ENCODE data around the gene GPR84.

GPR84 gene

DNA sequence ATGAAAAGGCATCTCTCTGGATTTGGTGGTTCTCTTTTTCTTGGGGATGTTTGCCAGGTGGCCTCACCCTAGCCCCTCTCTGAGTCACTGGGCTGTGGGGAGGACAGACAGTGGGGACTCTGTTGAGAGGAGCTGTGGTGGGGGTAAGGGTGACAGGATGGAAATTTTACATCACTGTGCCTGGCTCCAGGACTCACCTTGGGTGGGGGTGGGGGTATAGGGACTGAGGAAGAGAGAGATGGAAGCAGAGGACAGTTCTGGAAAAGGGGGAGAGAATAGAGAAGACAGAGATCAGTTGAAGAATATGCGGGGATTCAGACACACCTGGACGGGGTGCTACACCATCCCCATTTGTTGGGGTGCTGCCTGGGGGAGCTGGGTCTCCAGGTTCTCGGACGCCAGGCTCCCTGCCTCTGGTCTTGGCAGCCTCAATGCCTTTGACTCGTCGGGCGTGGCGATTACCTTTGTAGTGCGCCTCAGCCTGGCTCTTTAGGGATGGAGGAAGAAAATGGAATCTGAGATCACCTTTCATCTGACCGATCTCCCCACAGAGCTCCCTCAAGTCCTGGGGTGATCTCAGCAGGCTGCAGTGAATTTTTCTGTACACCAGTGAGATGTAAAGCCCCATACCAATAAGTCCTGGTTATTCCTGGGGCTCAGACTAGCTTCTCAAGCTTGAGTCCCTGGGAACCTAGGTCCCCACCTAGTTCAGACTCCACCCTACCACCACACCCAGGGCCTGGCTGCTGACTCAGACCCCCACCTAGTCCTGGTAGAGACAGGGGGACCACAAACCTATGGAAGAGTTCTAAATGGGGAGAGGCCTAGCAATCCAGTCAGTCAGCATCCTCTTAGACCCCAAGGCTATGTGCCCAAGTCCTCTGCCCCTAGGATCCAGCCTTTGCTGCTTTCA is 9.6 kb upstream of the GPR84 start:
- DNase-seq, result no peak

DNA sequence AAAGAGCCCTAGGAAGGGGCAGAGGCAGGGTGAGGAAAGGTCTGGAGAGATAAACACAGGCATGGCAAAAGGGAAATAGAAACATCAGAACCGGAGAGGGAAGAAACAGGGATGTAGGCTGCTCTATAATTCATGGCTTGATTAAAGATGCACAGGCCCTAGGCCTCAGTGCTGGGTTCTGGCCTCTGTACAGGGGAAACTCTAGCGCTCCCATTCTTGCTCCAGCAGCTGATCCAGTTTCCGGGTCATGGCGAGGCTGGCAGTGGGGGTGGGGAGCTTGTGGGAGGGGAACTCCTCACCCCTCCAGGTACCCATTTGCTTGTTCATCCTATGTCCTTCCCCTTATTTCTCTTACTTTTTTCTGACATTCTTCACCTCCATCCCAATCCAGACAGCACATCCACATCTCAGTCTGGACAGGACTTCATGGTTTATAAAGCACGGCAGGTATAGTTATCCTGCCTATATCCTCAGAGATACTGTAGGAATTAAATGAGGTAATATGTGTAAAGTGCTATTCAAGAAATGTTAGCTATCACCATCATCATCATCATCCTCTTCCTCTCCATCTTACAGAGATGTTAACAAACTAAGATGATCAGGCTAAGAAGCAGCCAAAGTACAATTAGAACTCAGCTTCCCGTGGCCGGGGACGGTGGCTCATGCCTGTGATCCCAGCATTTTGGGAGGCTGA is 8.0 kb upstream of the GPR84 start:
- DNase-seq, result no peak

DNA sequence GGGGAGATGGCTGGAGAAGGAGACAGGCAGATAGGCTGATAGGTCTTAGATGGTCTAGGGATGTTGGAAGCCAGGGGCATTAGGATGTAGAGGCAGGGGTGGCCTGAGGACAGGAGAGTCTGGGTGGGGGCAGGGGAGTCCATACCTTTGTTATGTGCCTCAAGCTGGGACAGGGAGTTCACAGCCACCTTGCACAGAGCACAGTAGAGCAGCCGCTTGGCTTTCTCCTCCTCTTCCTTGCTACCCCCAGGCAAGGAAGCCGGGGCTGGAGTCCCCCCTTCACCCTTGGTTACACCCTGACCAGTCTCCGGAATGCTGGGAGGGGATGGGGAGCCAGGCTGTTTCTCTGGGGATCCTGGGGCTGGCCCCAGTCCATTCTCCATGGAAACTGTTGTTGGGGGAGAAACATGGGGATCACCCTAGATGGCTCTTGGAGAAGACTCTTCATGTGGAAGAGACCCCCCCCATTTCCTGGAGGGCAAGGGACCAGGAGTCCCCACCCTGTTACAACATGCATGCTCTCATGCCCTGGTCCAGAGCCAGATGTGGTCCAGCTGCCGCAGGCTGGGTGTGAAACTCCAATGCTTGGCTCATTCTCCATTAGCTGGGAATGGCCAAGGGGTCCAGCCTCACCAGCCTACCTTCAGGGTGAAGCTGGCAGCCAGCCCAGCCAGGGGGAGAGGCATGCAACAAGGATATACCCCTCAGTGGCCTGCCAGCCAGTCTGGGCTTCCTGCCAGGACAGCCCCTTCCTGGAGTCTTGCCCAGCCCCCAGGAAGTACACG is 7.2 kb upstream of the GPR84 start:
- no peak for DNase-seq

DNA sequence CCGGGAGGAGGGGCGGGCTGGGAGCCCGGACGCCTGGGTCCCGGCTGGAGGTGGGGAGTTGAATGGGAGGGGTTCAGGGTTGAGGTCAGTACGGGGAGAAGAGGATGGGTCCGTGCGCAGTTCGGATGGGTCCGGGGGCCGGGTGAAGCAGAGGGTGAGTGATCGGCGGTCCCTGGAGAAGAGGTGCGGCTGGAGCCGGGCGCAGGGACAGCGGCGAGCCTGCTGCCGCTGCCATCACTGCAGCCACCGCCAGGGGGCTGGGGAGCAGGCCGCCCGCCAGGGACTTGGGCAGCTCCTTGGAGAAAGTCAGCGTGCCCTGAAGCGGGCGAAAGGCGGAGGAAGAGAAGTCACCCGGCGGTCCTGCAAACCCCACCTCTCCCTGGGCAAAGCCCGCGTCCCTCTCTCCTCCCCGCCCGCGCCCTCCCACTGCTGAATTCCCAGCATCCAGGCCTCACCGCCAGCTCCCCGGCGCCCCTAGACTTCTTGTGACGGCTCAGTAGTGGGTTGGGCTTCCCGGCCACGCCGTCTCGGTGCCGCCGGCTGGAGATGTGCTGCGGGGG is 6.0 kb upstream of the GPR84 start:
- DNase-seq, result no peak

DNA sequence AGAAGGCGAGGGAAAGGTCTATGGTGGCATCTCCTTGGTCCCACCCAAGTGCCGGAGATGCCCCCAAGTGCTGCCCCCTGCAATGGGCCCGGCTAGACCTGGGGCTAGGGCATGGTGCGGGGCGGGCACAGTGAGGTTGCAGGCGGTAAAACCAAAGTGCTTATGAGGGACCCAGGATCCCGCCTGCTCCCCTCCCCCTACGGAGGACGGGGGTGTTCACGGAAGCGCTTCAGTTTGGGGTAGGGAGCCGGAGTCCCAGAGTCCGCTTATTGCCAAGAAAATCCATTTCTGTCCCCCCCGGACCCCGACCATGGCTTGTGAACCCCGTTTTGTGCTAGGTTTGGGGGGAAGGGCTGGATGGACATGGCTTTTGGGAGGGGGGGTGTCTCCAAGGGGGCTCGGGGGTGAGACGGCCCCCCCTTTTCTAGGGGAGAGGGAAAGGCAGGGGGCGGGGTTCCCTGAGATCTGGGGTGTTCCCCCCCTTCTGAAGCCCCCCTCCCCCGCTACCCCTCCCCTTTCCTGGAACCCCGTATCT is 5.4 kb upstream of the GPR84 start:
- no peak for DNase-seq

DNA sequence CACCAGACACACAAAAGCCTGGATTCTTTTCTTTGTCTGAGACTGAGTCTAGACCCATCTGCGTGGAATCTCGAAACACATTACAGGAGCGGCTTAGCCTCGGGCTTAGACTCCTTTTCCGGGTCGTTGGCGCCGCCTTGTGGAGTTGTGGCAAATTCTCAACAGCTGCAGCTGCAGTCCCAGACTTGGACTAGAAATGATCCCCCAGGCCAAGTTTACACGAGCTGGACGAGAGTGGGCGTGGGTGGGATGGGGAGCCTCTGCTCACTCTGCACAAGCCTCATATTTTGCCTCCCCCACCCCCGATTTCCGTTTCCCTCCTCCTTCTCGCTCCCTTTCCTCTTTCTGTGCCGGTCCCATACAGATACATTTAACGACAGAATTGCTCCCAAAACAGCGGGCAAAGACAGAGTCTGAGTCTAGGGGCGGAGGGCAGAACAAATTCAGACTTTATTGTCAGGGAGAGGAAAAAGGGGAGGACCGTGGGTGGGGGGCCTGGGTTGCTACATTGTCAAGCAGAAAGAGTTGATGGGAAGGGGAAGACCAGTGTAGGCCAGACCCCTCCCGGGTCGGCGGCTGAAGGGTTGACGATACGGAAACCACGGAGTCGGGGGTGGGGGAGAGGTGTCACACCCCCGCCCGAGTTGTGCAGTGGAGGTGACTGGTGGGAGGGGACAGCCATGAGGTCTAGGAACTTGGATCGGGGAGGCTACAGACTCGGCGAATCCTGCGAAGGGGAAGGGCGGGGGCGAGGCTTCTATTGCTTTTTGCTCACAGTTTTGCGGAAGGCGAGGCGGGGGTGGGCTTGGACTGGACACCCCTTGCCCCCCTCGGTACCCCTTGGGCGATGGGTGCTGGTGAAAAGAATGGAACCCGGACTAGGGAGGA is 4.7 kb upstream of the GPR84 start:
- peak; percentile 91 for DNase-seq

DNA sequence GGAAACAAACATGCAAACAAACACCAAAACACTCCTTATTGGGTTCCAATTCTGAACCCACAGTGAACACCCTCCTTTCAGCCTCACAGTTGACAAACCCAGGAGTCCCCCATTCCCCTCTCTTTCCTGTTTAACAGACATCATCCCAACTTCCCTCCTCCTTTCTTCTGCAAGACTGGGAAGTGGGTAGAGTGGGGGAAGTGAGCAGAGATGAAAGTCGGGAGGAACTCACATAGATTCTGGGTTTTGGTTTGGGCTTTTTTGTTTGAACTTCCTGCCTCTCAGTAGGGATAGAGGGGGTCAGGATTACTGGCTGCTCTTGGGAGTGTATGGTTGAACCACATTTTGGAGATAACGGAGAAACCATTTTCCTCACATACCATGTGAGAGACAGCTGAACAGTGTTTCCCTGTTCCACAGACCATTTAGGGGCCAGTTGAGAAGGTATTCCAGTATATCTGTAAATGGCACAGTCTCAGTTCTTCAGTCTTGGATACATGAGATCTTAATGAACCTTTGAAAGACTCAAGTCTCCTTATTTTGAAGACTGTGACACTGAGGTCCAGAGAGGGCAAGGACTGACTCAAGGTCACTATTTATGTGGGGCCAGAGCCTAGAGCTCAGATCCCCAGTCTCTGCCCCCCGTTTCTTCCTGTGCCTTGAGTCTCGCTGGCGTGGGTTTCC is 3.9 kb upstream of the GPR84 start:
- no peak for DNase-seq

DNA sequence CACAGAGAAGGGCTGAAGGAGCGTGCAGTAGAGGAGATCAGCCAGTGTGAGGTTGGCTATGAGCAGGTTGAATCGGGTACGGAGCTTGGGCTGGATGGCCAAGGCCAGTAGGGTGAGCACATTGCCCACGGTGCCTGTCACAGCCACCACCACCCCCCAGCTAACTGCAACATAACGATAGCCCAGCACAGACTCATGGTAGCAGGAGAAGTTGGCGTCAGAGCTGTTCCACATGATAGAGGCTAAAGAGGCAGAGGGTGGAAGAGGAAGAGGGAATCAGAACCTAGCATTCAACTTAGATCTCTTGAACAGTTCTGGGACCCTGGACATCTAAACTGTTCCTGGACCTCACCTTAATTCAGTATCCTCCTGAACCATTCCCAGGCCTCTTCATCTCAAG is 668 bp downstream of the GPR84 start:
- no peak for DNase-seq

DNA sequence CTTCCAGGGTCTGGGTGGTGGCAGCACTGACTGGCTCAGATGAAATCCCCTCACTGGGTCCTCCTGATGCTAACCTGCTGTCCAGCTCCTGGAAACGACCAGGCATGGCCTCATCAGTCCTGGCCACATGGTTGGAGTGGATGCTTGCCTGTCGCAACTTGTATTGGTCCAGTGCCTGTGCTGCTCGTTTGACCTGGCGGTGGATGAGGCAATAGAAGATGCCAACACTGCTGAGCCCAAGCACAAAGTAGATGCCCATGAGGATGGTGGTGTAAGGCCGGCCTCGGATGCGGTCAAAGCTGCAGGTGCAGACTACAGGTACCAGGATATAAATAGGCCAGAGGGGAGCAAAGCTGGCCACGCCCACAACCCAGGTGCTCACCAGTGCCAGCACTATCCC is 1.2 kb downstream of the GPR84 start:
- DNase-seq, result no peak

DNA sequence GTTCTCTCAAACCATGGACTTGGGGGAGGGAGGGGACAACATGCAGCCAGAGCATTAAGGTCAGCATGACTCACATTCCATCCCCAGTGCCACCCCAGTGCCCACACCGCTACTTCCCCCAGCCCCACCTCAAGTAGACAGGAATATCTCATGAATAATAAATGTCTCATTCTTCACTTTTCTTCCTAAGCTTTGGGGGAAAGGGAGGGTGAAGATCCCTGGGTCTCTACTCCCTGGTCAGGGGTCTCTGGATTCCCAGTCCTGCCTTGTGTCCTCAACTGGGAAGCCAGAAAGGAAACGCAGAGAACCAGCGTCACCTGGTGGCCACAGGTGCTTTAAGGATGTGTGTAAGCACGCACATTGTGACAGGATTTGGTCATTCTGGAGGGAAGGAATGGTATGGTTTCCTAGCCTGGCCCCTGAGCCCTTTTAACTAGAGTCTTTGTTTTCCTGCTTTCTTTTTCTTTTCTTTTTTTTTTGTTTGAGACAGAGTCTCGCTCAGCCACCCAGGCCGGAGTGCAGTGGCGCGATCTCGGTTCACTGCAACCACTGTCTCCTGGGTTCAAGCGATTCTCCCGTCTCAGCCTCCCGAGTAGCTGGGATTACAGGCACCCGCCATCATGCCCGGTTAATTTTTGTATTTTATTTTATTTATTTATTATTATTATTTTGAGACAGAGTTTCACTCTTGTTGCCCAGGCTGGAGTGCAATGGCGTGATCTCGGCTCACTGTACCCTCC is 3.4 kb downstream of the GPR84 start:
- peak; percentile 54 for DNase-seq

DNA sequence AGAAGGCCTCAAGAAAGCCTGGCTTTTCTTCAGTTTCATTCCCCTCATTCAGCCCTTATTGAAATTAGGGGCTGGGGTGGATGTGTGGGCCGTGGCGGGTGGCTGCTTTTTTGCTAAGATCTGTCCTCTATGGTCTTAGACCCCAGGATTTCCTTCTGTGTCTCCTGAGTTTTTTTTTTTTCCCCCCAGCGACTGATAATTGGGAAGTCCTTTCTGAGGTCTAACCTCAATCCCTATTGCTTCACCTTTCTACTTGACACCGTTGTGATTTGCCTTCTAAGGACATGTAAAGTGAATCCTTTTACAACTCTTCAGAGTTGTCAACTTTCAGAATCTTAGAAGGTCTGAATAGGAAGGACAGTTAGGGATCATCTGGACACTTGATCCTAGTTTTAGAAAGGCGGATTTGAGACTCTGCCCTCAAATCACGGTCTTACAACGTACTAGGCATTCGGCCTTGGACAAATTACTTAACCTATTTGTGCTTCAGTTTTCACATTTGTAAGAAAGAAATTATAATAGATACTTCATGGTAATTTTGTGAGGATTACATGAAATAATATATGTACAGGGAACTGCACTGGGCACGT is 4.4 kb downstream of the GPR84 start:
- no peak for DNase-seq

DNA sequence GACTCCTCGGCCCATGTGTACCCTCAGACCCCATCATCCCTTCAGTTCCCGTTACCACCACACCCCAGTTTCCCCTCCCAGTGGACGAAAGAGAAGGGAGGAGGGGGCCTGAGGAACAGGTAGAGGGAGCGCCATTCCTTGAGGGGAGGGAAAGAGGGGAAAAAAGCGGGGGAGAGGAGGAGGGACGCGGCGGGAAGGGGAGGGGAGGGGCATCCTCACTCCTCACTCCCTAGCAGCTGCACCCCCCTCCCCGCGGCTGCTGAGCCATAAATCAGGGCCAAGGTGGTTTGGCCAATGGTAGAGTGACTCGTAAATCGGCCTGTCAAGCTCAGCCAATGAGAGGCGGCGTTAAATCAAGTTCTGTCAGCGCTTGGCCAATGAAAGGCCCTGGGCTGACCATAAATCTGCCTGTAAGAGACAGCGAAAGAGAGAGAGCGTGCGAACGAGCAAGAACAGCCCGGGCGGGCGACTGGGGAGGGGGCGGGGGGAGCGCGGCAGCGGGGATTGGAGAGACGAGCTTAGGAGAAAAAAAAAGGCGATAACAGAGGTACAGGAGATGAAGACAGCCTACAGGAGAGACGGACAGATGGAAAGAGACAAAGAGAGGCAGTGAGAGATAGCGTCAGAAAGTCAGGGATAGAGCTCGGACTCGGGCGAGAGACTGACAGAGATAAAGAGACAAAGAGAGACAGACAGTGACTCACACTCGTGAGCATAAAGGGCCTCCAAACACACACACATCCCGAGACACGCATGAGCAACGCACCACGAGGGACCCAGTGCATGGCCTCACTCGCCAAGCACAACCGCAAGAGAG is 5.1 kb downstream of the GPR84 start:
- DNase-seq, result peak; percentile 99

DNA sequence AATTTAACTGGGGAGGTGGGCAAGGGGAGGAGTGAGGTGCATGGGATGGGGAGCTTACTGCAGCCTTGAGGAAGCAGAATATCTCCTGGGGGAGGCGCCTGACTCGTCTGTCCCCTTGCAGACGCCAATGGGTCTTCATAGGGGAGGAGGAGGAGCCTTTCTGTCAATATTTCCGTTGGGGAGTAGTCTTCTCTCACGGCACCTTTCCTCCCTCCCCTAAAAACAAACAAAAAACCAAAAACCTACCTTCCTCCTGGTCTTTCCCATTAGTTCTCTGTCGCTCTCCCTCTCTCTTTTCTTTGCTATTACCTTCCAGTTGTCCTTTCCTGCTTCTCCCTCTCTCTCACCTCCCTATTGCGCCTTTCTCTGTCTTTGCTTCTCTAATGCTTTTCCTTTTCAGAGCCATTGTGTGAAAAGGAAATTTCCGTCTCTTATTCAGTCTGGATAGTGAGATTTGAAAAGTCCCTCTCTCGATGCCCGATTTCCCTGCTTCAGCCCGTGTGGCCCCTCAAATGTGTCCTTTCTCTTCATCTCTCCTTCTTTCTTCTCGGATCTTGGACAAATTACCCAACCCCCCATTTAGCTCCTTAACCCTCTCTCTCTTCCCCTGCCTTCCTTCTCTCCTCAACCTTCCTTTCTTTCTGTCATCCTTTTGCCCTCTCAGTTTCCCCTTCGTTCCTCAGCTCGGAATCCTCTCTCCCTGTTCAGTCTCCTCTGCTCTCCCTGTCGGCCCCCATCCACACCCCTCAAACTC is 5.9 kb downstream of the GPR84 start:
- peak; percentile 72 for DNase-seq

DNA sequence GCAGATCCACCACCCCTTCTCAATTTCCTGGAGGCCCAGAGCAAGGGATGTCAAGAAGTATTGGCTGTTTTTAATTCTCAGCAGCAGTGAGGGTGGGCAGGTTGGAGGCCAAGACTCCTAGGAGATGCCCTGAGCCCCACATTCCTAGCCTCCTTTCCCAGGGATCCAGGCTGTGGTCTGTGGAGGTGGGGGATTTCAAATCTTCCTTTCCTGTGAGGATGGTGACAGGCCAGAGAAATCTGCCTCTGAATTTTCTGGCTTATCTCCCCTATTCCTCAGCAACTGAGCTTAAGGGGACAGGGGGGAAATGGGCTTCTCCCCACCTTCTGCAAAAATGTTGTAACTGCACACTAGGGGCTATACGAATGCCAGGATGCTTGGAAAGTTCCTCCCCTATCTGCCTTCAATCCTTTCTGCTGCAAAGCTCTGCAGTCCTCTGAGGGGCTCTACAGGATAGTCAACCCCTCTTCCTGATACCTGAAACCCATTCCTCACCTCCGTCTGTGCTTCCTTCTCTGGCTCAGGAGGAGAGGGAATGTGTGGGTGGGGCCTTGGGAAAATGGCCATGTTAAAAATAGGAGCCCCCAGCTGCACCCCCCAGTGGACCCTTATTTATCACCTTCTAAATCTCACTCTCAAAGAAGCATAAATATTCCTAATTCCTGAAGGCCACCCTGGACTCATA is 6.6 kb downstream of the GPR84 start:
- DNase-seq, result no peak

DNA sequence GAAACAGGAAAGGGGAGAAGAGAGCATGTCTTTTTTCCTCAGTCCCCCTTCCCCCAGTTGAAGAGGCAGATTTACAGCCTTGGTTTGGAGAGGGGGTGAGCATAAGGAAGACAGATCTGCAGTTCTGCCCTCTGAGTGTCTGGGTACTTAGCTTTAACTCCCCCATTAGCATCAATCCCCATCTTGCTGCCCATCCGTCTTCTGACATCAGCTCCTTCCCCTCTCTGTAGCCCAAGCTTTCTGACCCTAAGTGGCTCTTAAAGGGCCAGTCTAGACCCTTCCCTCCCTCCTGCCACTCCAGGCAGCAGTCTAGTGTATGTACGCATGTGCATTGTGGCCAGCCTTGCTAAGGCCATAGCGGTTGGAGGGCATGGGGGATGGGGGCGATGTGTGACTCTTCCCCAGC is 7.3 kb downstream of the GPR84 start:
- DNase-seq, result no peak

DNA sequence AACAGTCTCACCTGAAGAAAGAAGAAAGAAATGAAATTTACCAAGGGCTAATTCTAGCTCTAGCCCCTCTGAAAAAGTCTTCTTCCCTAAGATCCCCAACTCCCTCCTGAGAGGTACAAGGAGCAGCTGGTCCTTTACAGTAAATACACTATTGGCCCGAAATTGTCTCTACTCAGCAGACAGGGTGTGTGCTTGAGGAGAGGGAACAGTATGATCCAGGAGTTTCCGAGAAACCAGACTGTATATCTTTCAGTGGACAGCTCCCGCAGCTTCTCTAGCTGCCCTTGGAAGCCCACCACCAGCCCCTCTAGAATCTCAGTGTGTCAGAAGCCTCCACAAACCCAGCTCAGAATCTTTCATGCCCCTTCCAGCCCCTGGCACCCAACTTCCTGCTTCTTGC is 8.1 kb downstream of the GPR84 start:
- no peak for DNase-seq

DNA sequence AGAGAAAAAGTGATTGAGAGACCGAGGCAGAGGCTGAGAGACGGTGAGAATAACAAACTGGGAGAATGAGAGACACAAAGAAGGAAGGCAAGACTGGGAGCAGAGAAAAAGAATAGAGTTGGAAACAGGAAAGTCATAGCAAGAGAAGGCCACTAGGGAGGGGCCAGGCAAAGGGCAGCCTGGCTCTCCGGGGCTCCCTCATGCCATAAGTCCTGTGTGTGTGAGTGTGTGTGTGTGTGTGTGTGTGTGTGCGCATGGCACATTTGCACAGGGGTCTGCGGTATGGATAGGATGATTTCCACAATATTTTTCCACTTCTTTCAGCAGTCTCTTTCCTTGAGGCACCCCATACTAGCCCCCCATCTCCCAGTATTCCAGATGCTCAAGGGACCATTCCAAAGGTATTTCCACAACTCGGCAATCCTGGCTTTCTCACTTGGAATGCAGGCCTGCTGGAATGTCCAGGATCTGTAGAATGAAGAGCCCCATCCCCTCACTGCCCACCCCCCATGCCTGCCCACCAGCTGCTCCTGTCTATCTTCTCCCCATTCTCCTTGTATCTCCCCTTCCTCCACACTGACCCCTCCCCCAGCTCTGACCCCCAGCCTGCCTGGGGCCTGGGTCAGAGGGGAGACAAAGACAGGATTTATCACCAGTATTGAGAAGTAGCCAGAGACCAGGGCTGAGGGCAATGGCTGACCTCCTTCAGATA is 9.0 kb downstream of the GPR84 start:
- no peak for DNase-seq
